Stomach (tissue), 4 donors: ENCODE data around the gene PINLYP.

ENCODE experiments used
- CTCF ChIP-seq, 7 experiments: fragments of 450-650 bp in 4 of 7; fragments of 200-600 bp in 3 of 7; sonication (generic) in 3 of 7; IDR thresholded peaks; one replicate each; pipeline ENCODE4 v1.5.1; 2016 to 2019; ENCODE audit warnings: antibody characterized with exemption in 7 of 7, control low read depth in 2 of 7, mild to moderate bottlenecking in 1 of 7
- EP300 ChIP-seq: sonication (generic); formaldehyde crosslinking; IDR thresholded peaks from one replicate; pipeline ENCODE4 v1.6.1; 2017; ENCODE audit warnings: antibody characterized with exemption
- POLR2A ChIP-seq, 4 donors: fragments of 450-650 bp; IDR thresholded peaks; one replicate each; pipeline ENCODE4 v1.6.1; 2016; ENCODE audit warnings: antibody characterized with exemption in 4 of 4, control low read depth in 2 of 4, mild to moderate bottlenecking in 1 of 4, moderate library complexity in 1 of 4

GRCh38 chr19:43589678-43590077 is 14.1 kb downstream of the PINLYP start:
- no peak for TF ChIP-seq EP300
- no peak for TF ChIP-seq POLR2A (IDR thresholded peaks at IDR 0.05)
- no peak for TF ChIP-seq CTCF (IDR thresholded peaks at IDR 0.05)
